OCI-LY3 (cell line): ENCODE measurements around the gene MYH6.

Experiments
- CTCF ChIP-seq: fragments of 200-600, 300-600 bp; sonication (generic); IDR thresholded peaks from 2 replicates; pipeline ENCODE4 v1.5.1; 2014; ENCODE audit warnings: antibody characterized with exemption, low read length, low read depth
- EZH2phosphoT487 ChIP-seq: fragments of 200-600 bp; shearing (Covaris generic); IDR thresholded peaks from 2 replicates; pipeline ENCODE4 v1.6.1; 2018; ENCODE audit warnings: antibody characterized with exemption, mixed run types, low read depth

- no peak for TF ChIP-seq CTCF
- TF ChIP-seq EZH2phosphoT487 = no peak
These were observed 25.8 kb downstream of the MYH6 start for GRCh38 chr14:23382276-23382675.
